Gastrocnemius medialis (tissue), 4 donors: ENCODE measurements around the gene ADARB2. TPM values are rescaled to one million over a fixed set of nuclear protein-coding genes. Genes with fewer than 3 reads are reported as not detected.

Source experiments
- ATAC-seq, 2 donors: fragments of 150-250 bp; one replicate each; pipeline ENCODE4 v1.9.1; 2016
- DNase-seq, 2 donors: peaks; one replicate each; pipeline ENCODE4 v3.0.0-alpha.2; 2019
- H3K27ac ChIP-seq, 4 donors: fragments of 200-600 bp; sonication (generic); 1 replicate in 1 of 4; 2 replicates in 3 of 4; pipeline ENCODE4 v1.5.1; 2016 to 2018; ENCODE audit warnings: mild to moderate bottlenecking in 2 of 4, moderate library complexity in 1 of 4
- H3K27me3 ChIP-seq, 3 donors: fragments of 200-600 bp; sonication (generic) in 2 of 3; 1 replicate in 1 of 3; 2 replicates in 2 of 3; pipeline versions ENCODE4 v1.5.1 to v1.6.0; 2016 to 2019; ENCODE audit warnings: mild to moderate bottlenecking in 1 of 3, moderate library complexity in 1 of 3
- H3K36me3 ChIP-seq, 2 donors: fragments of 200-600 bp; sonication (generic) in 1 of 2; one replicate each; pipeline ENCODE4 v1.5.1; 2017 to 2018
- H3K4me1 ChIP-seq, 2 donors: fragments of 200-600 bp; sonication (generic) in 1 of 2; one replicate each; pipeline ENCODE4 v1.5.1; 2016 to 2017; ENCODE audit warnings: mild to moderate bottlenecking in 2 of 2
- H3K4me3 ChIP-seq, 4 donors: fragments of 200-600 bp; sonication (generic) in 3 of 4; 1 replicate in 1 of 4; 2 replicates in 3 of 4; pipeline ENCODE4 v1.5.1; 2016 to 2019; ENCODE audit warnings: mild to moderate bottlenecking in 2 of 4
- H3K9me3 ChIP-seq, 3 donors: fragments of 200-600 bp; sonication (generic) in 2 of 3; 1 replicate in 1 of 3; 2 replicates in 2 of 3; pipeline ENCODE4 v1.5.1; 2016 to 2019
- CTCF ChIP-seq, 5 experiments: fragments of 450-650 bp in 3 of 5; fragments of 200-600 bp in 2 of 5; sonication (generic) in 2 of 5; IDR thresholded peaks in 4 of 5; conservative IDR thresholded peaks in 1 of 5; 1 replicate in 4 of 5; 2 replicates in 1 of 5; pipeline ENCODE4 v1.5.1; 2016 to 2019; ENCODE audit warnings: antibody characterized with exemption in 5 of 5, mild to moderate bottlenecking in 3 of 5, moderate library complexity in 3 of 5
- POLR2A ChIP-seq, 2 donors: fragments of 450-650 bp; IDR thresholded peaks; one replicate each; pipeline ENCODE4 v1.6.1; 2017; ENCODE audit warnings: antibody characterized with exemption in 2 of 2, mild to moderate bottlenecking in 2 of 2, moderate library complexity in 2 of 2
- in situ Hi-C, 4 donors: fragments of 200-750 bp; cut with MboI; loops; one replicate each; pipeline versions ENCODE4 v1.15.0 to v1.8.0; 2017; ENCODE audit warnings: low sequenced_read_pairs in 4 of 4
- intact Hi-C: fragments of 100-400 bp; cut with DNase I; formaldehyde crosslinking; loops from one replicate; pipeline ENCODE4 v1.15.1; 2023; ENCODE audit warnings: low total_unique reads
- total RNA-seq, 4 donors: library from RNA; depleted of rRNA; stranded (reverse); fragments of >200 nt; gene quantifications; one replicate each; pipeline versions ENCODE4 v1.1.0 to v1.2.3, GENCODE V29; 2016

Gene ADARB2
- total RNA-seq, 4 donors from 2014 or later: 0.07 to 0.87 (median 0.10) TPM

DNA sequence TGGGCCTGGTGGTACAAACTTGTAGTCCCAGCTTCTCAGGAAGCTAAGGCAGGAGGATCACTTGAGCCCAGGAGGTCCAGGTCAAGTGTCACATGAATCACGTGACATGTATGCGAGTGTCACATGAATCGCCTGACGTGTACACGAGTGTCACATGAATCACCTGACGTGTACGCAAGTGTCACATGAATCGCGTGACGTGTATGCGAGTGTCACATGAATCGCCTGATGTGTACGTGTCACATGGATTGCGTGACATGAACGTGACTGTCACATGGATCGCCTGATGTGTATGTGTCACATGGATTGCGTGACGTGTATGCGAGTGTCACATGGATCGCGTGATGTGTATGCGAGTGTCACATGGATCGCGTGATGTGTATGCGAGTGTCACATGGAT, 9.5 kb upstream of the ADARB2 start:
- H3K9me3 ChIP-seq: no peaks in the 10 kb centered on the region
- intact Hi-C loops: no loop called here
- TF ChIP-seq CTCF (IDR thresholded peaks at IDR 0.05 in 4 of 5, conservative IDR thresholded peaks at IDR 0.05 in 1 of 5) (no peak), POLR2A (IDR thresholded peaks at IDR 0.05) (no peak)
- DNase-seq (no peak), ATAC-seq (no peak)
- no peak overlapping the region for H3K4me3 ChIP-seq
- H3K4me1 ChIP-seq: no peaks in the 10 kb centered on the region
- H3K27me3 ChIP-seq: no peaks in the 10 kb centered on the region
- in situ Hi-C loops: no loop called here
- H3K36me3 ChIP-seq: no peaks in the 10 kb centered on the region
- no peak overlapping the region for H3K27ac ChIP-seq

DNA sequence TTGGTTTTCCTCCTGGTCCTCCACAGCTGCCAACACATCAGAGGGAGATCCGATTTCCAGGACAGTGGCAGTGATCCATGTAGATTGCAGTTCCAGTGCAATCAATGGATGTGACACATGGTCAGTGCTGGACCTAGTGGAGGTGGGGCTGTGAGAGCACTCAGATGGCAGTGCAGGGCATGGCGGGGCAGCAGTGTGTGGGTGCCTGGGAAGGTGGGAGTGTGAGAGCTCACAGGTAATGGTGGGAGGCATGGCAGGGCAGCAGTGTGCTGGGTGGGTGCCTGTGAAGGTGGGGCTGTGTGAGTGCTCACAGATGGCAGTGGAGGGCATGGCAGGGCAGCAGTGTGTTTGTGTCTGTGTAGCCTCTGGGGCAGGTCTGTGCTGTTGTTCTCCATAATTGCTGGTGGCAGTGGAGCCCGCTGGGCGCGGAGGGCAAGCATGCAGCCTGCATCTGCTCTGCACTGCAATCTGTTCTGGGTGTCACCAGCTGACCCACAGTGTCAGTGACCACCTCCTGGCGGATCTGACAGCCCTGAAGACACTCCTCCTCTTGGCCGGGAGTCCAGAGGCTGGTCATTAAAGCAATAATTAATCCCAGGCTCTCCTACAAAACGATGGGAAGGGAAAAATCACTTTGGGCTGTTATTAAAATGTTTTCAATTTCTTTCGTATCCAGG, 8.6 kb upstream of the ADARB2 start:
- ATAC-seq (no peak), DNase-seq (no peak)
- TF ChIP-seq CTCF (IDR thresholded peaks at IDR 0.05 in 4 of 5, conservative IDR thresholded peaks at IDR 0.05 in 1 of 5) (no peak), POLR2A (IDR thresholded peaks at IDR 0.05) (no peak)
- no peaks in the 10 kb centered on the region for H3K4me1 ChIP-seq
- H3K27ac ChIP-seq: no peak overlapping the region
- H3K36me3 ChIP-seq: no peaks in the 10 kb centered on the region
- H3K9me3 ChIP-seq: no peaks in the 10 kb centered on the region
- intact Hi-C loops (no loop called here), in situ Hi-C loops (no loop called here)
- no peaks in the 10 kb centered on the region for H3K27me3 ChIP-seq
- H3K4me3 ChIP-seq: no peak overlapping the region

DNA sequence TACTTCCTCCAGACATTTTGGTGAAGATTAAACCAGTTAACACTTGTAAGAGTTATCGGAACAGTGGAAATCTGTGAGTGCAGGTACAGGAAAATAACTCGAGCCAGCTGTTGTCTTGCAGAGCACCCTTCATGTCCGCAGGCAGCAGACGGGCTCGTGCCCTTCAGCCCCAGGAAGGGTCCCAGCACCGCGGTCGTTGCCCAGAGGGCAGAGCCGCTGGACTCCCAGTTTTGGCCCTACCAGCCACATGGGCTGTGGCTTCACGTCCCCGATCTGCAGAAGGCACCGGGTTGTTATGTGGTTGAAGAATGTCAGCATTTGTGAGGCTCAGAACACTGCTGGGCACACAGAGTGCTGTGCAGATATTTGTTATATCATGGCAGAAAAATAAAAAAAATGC, 7.2 kb upstream of the ADARB2 start:
- in situ Hi-C loops: no loop called here
- no peaks in the 10 kb centered on the region for H3K4me1 ChIP-seq

DNA sequence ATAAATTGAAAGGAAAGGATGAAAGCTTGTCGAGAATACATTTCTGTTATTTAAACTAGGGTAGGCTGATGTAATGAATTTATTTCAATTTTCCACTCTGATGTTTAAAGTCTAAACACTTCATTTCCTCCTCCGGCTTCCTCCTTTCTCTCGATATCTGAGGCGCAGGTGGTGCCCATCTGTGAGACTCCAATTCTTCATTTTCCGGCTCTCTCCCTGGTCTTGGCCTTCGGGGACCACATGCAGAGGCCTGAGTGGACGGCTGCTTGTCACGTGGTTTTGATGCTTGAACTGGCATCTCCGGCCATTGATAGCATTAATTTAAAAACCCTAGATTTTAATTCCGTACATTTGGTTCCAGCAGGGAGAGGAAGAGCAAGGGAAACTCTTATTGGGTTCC, 5.8 kb upstream of the ADARB2 start:
- TF ChIP-seq POLR2A (IDR thresholded peaks at IDR 0.05) (no peak), CTCF (IDR thresholded peaks at IDR 0.05 in 4 of 5, conservative IDR thresholded peaks at IDR 0.05 in 1 of 5) (no peak)

More for the DNA sequence above, 7.2 kb upstream of the ADARB2 start:
- ATAC-seq: no peak
- no peak for DNase-seq
- H3K9me3 ChIP-seq: no peaks in the 10 kb centered on the region
- intact Hi-C loops: no loop called here
- no peak overlapping the region for H3K4me3 ChIP-seq
- no peak overlapping the region for H3K27ac ChIP-seq
- no peaks in the 10 kb centered on the region for H3K36me3 ChIP-seq
- H3K27me3 ChIP-seq: peaks cover 0 to 6% (median 3%) of the 10 kb centered on the region in 3 donors
- TF ChIP-seq CTCF (IDR thresholded peaks at IDR 0.05 in 4 of 5, conservative IDR thresholded peaks at IDR 0.05 in 1 of 5) (no peak), POLR2A (IDR thresholded peaks at IDR 0.05) (no peak)

DNA sequence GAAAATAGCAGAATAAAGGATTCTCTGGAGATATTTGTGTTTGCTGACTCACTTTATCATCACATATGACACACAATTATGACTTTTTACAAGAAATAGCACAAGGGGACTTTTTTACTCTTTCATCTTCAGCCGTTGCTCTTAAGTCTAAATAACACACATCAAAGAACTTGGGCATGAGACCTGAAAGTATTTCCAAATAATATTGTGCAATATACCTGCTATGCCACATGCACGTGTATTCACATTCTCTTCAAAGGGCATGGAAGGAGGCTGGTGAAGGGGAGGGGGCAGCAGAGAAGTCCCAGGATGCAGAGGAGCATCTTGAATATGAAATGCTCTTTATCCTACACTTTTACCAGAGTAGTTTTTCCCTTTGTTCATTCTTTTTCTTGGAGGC, 4.1 kb upstream of the ADARB2 start:
- H3K27ac ChIP-seq: no peak overlapping the region
- H3K27me3 ChIP-seq: peaks cover 21 to 34% (median 24%) of the 10 kb centered on the region in 3 donors
- intact Hi-C loops: no loop called here
- H3K4me1 ChIP-seq: no peaks in the 10 kb centered on the region
- no peaks in the 10 kb centered on the region for H3K36me3 ChIP-seq
- no peaks in the 10 kb centered on the region for H3K9me3 ChIP-seq
- H3K4me3 ChIP-seq: no peak overlapping the region
- DNase-seq (no peak), ATAC-seq (no peak)
- TF ChIP-seq CTCF (IDR thresholded peaks at IDR 0.05 in 4 of 5, conservative IDR thresholded peaks at IDR 0.05 in 1 of 5) (no peak), POLR2A (IDR thresholded peaks at IDR 0.05) (no peak)
- in situ Hi-C loops: no loop called here

More for the DNA sequence above, 5.8 kb upstream of the ADARB2 start:
- Histone ChIP-seq H3K36me3 (no peaks in the 10 kb centered on the region), H3K27me3 (peaks cover 4 to 17% (median 8%) of the 10 kb centered on the region in 3 donors), H3K4me3 (no peak overlapping the region), H3K9me3 (no peaks in the 10 kb centered on the region), H3K27ac (no peak overlapping the region), H3K4me1 (no peaks in the 10 kb centered on the region)
- ATAC-seq: no peak
- in situ Hi-C loops: no loop called here
- intact Hi-C loops: no loop called here
- no peak for DNase-seq
